ENCODE data around the gene GRB10.

GRCh38 chr7:50721661-50722259 lies 60.9 kb downstream of the GRB10 start:
- TF ChIP-seq POLR2A (IDR thresholded peaks at IDR 0.05; ENCODE audit: low read length) (no peak), GATA1 (IDR thresholded peaks at IDR 0.05; ENCODE audit: low read depth, low read length) (no peak)

All from erythroblast (primary cell).